H1 (cell line): ENCODE results near the gene IDUA. TPM values are rescaled to one million over a fixed set of nuclear protein-coding genes. Genes with fewer than 3 reads are reported as not detected.

Source experiments
- CTCF ChIA-PET: fragments of 300-600 bp; sonication (Branson Sonifier 250); formaldehyde crosslinking; loops from one replicate; lab custom pipeline; 2021; ENCODE audit not compliant: partially characterized antibody; lab: Charles Lee
- POLR2A ChIA-PET: fragments of 300-600 bp; sonication (Branson Sonifier 250); formaldehyde crosslinking; loops from one replicate; lab custom pipeline; 2021; ENCODE audit warnings: inconsistent platforms; ENCODE audit not compliant: partially characterized antibody; lab: Charles Lee
- DNase-seq, 2 experiments: peaks; one replicate each; pipeline versions ENCODE4 v3.0.0 to v3.0.0-alpha.2; 2010 to 2022; ENCODE audit warnings: low spot score in 2 of 2, low read depth in 1 of 2, mixed read lengths in 1 of 2
- FAIRE-seq: peaks from 2 replicates; lab custom pipeline; 2011; peaks lifted over from hg19 to GRCh38; lab: Jason Lieb, UNC
- H2AFZ ChIP-seq: 2 replicates; pipeline ENCODE4 v1.8.1; 2012; ENCODE audit warnings: low read length, inconsistent platforms
- H2AK5ac ChIP-seq: 2 replicates; pipeline ENCODE4 v1.6.1; 2013; ENCODE audit warnings: low read depth, low read length
- H2BK120ac ChIP-seq: replicated peaks from 2 replicates; pipeline ENCODE3; 2013; ENCODE audit warnings: low read depth, low read length, inconsistent platforms
- H2BK12ac ChIP-seq: 2 replicates; pipeline ENCODE4 v1.6.1; 2013; ENCODE audit warnings: low read depth, low read length
- H2BK15ac ChIP-seq: 2 replicates; pipeline ENCODE4 v1.6.1; 2013; ENCODE audit warnings: low read length
- H2BK20ac ChIP-seq: 2 replicates; pipeline ENCODE4 v1.6.1; 2013; ENCODE audit warnings: low read length
- H2BK5ac ChIP-seq: 2 replicates; pipeline ENCODE4 v1.6.1; 2013; ENCODE audit warnings: low read depth, low read length
- H3K14ac ChIP-seq: 2 replicates; pipeline ENCODE4 v1.6.1; 2013; ENCODE audit warnings: inconsistent platforms; ENCODE audit not compliant: insufficient read length
- H3K18ac ChIP-seq: 2 replicates; pipeline ENCODE4 v1.6.1; 2013; ENCODE audit warnings: low read length; ENCODE audit errors: extremely low read depth
- H3K23ac ChIP-seq: 2 replicates; pipeline ENCODE4 v1.6.1; 2013; ENCODE audit warnings: inconsistent platforms; ENCODE audit not compliant: insufficient read length
- H3K23me2 ChIP-seq: 2 replicates; pipeline ENCODE4 v1.6.1; 2013; ENCODE audit warnings: low read depth, low read length
- H3K27ac ChIP-seq: 2 replicates; pipeline ENCODE4 v1.6.1; 2011; ENCODE audit warnings: low read depth, low read length, inconsistent platforms
- H3K27me3 ChIP-seq, 4 experiments: replicated peaks in 1 of 4; 1 replicate in 1 of 4; 2 replicates in 3 of 4; pipeline versions ENCODE4 v1.6.1 to v1.8.1; 2011 to 2013; ENCODE audit warnings: low read length in 3 of 4, mild to moderate bottlenecking in 3 of 4, inconsistent platforms in 2 of 4, mixed read lengths in 2 of 4, moderate library complexity in 1 of 4; ENCODE audit not compliant: control insufficient read depth in 3 of 4, insufficient read depth in 3 of 4; ENCODE audit errors: extremely low read depth in 1 of 4
- H3K36me3 ChIP-seq, 4 experiments: 2 replicates each; pipeline versions ENCODE4 v1.6.1 to v1.8.1; 2011 to 2013; ENCODE audit warnings: mild to moderate bottlenecking in 4 of 4, low read length in 3 of 4, moderate library complexity in 2 of 4, control low read depth in 1 of 4, inconsistent platforms in 1 of 4; ENCODE audit not compliant: insufficient read depth in 4 of 4, control insufficient read depth in 2 of 4
- H3K4ac ChIP-seq: replicated peaks from 2 replicates; pipeline ENCODE3; 2013; ENCODE audit warnings: low read length, low read depth, mixed read lengths, inconsistent platforms; ENCODE audit not compliant: insufficient read length
- H3K4me1 ChIP-seq, 4 experiments: replicated peaks in 1 of 4; 1 replicate in 1 of 4; 2 replicates in 3 of 4; pipeline versions ENCODE4 v1.6.1 to v1.8.1; 2011 to 2013; ENCODE audit warnings: low read length in 3 of 4, inconsistent platforms in 2 of 4, mixed read lengths in 1 of 4; ENCODE audit not compliant: insufficient read depth in 4 of 4, control insufficient read depth in 3 of 4
- H3K4me2 ChIP-seq, 2 experiments: 2 replicates each; pipeline versions ENCODE4 v1.6.1 to v1.8.1; 2011 to 2013; ENCODE audit warnings: low read depth in 2 of 2, low read length in 2 of 2, control low read depth in 1 of 2, inconsistent platforms in 1 of 2, mild to moderate bottlenecking in 1 of 2; ENCODE audit not compliant: insufficient read depth in 1 of 2
- H3K4me3 ChIP-seq, 4 experiments: fragments of 200-600, 300-600 bp in 1 of 4; sonication (generic), shearing (Covaris generic), sonication (Bioruptor Twin) in 1 of 4; 2 replicates each; pipeline versions ENCODE4 v1.5.1 to v1.8.1; 2011 to 2016; ENCODE audit warnings: low read length in 4 of 4, low read depth in 3 of 4, control low read depth in 2 of 4, inconsistent platforms in 2 of 4, mild to moderate bottlenecking in 2 of 4, mixed read lengths in 1 of 4, moderate library complexity in 1 of 4; ENCODE audit not compliant: insufficient read depth in 2 of 4; ENCODE audit errors: extremely low read depth in 1 of 4
- H3K56ac ChIP-seq: replicated peaks from 2 replicates; pipeline ENCODE3; 2013; ENCODE audit warnings: low read depth, mild to moderate bottlenecking, mixed read lengths, low read length, inconsistent platforms; ENCODE audit not compliant: insufficient read length
- H3K79me1 ChIP-seq: 2 replicates; pipeline ENCODE4 v1.6.1; 2013; ENCODE audit warnings: low read depth, low read length, control low read depth
- H3K79me2 ChIP-seq, 2 experiments: 2 replicates each; pipeline versions ENCODE4 v1.6.1 to v1.8.1; 2012 to 2013; ENCODE audit warnings: low read length in 2 of 2, mild to moderate bottlenecking in 2 of 2, inconsistent platforms in 1 of 2; ENCODE audit not compliant: insufficient read depth in 2 of 2, control insufficient read depth in 1 of 2
- H3K9ac ChIP-seq, 4 experiments: replicated peaks in 1 of 4; 1 replicate in 1 of 4; 2 replicates in 3 of 4; pipeline versions ENCODE4 v1.6.1 to v1.8.1; 2011 to 2013; ENCODE audit warnings: low read depth in 3 of 4, low read length in 3 of 4, control low read depth in 2 of 4, mild to moderate bottlenecking in 2 of 4, moderate library complexity in 2 of 4, inconsistent platforms in 1 of 4; ENCODE audit errors: extremely low read depth in 1 of 4
- H3K9me3 ChIP-seq, 2 experiments: 2 replicates each; pipeline versions ENCODE4 v1.6.1 to v1.8.1; 2012 to 2013; ENCODE audit warnings: mild to moderate bottlenecking in 2 of 2, moderate library complexity in 2 of 2, control low read depth in 1 of 2, inconsistent platforms in 1 of 2, low read depth in 1 of 2, low read length in 1 of 2, mixed read lengths in 1 of 2; ENCODE audit not compliant: insufficient read depth in 2 of 2
- H4K20me1 ChIP-seq, 2 experiments: replicated peaks in 1 of 2; 2 replicates each; pipeline versions ENCODE3 to v1.8.1; 2011 to 2013; ENCODE audit warnings: inconsistent platforms in 2 of 2, low read length in 2 of 2, mild to moderate bottlenecking in 1 of 2; ENCODE audit not compliant: insufficient read depth in 2 of 2, control insufficient read depth in 1 of 2
- H4K5ac ChIP-seq: 2 replicates; pipeline ENCODE4 v1.6.1; 2013; ENCODE audit warnings: low read length, low read depth, mixed read lengths, inconsistent platforms; ENCODE audit not compliant: insufficient read length
- H4K8ac ChIP-seq: 2 replicates; pipeline ENCODE4 v1.8.0; 2013; ENCODE audit warnings: mild to moderate bottlenecking, moderate library complexity, low read length, inconsistent platforms; ENCODE audit not compliant: insufficient read depth; ENCODE audit errors: extremely low read depth
- H4K91ac ChIP-seq: replicated peaks from 2 replicates; pipeline ENCODE3; 2013; ENCODE audit warnings: low read length, mixed read lengths, inconsistent platforms; ENCODE audit not compliant: insufficient read length
- CBX8 ChIP-seq: fragments of 300-800, 300-1000 bp; sonication (generic); IDR thresholded peaks from 2 replicates; pipeline ENCODE4 v1.7.1; 2016; ENCODE audit warnings: low read depth, low read length, borderline replicate concordance
- CREB1 ChIP-seq: IDR thresholded peaks from 2 replicates; pipeline ENCODE4 v1.6.1; 2012; ENCODE audit warnings: inconsistent platforms
- GTF2F1 ChIP-seq: IDR thresholded peaks from 2 replicates; pipeline ENCODE4 v1.6.1; 2012; ENCODE audit warnings: low read depth, low read length, improper control_type of control experiment, borderline replicate concordance
- POLR2A ChIP-seq, 2 experiments: IDR thresholded peaks; 1 replicate in 1 of 2; 2 replicates in 1 of 2; pipeline ENCODE4 v1.6.1; 2011; ENCODE audit warnings: low read depth in 2 of 2, low read length in 2 of 2, mild to moderate bottlenecking in 2 of 2; ENCODE audit errors: control extremely low read depth in 1 of 2
- RBBP5 ChIP-seq: IDR thresholded peaks from 2 replicates; pipeline ENCODE4 v1.7.1; 2012; ENCODE audit warnings: low read depth, mild to moderate bottlenecking, inconsistent platforms, low read length, moderate library complexity, borderline replicate concordance
- SAP30 ChIP-seq: fragments of 300-600 bp; sonication (generic); IDR thresholded peaks from 2 replicates; pipeline ENCODE4 v1.7.1; 2012; ENCODE audit warnings: low read length, moderate library complexity, mild to moderate bottlenecking, inconsistent platforms; ENCODE audit not compliant: insufficient read depth, insufficient replicate concordance
- SIRT6 ChIP-seq: IDR thresholded peaks from one replicate; pipeline ENCODE4 v1.7.1; 2012; ENCODE audit warnings: low read length, inconsistent platforms
- WGBS, 2 experiments: shearing (Covaris generic) in 1 of 2; methylation state at CpG; one replicate each; pipeline versions ENCODE4 v1.1.6 to v1.1.7; 2013 to 2015; ENCODE audit warnings: low lambda C conversion rate in 2 of 2, mixed read lengths in 2 of 2, inconsistent platforms in 1 of 2, low coverage in 1 of 2, missing lambda C conversion rate in 1 of 2; ENCODE audit not compliant: insufficient replicate concordance in 2 of 2, insufficient coverage in 1 of 2, insufficient read length in 1 of 2; ENCODE audit errors: extremely low coverage in 1 of 2, missing lambda C conversion rate in 1 of 2; 5-methylcytosine and 5-hydroxymethylcytosine counted together
- polyA plus RNA-seq, 7 experiments: library from polyadenylated mRNA; depleted of rRNA in 3 of 7; stranded (reverse) in 5 of 7; unstranded in 2 of 7; fragments of >200 nt in 5 of 7; fragments of 200-250 nt in 2 of 7; gene quantifications; 1 replicate in 5 of 7; 2 replicates in 1 of 7; 4 replicates in 1 of 7; pipeline versions ENCODE4 v1.2.1 to v1.2.3, GENCODE V29; 2011 to 2013; ENCODE audit warnings: missing spikeins in 2 of 7, mixed read lengths in 2 of 7
- total RNA-seq: library from RNA; stranded (reverse); fragmentation: NEBNext Ultra II Directional; extraction: Animal tissue kit (Norgen Biotek cat#: 25700); gene quantifications from 2 replicates; pipeline ENCODE4 v1.2.1, GENCODE V29; 2021
- TF ChIP-seq, protein P1 (sequence below): IDR thresholded peaks from 2 replicates; pipeline ENCODE4 v1.6.1; 2011; ENCODE audit warnings: low read depth, mild to moderate bottlenecking, low read length; ENCODE audit not compliant: insufficient read depth

The IDUA gene
- total and polyA plus RNA-seq, 2 of the 8 experiments (the other 6 are each of a cell fraction or from before 2014, with no cell fraction given) = 2.8 to 4.8 TPM

DNA sequence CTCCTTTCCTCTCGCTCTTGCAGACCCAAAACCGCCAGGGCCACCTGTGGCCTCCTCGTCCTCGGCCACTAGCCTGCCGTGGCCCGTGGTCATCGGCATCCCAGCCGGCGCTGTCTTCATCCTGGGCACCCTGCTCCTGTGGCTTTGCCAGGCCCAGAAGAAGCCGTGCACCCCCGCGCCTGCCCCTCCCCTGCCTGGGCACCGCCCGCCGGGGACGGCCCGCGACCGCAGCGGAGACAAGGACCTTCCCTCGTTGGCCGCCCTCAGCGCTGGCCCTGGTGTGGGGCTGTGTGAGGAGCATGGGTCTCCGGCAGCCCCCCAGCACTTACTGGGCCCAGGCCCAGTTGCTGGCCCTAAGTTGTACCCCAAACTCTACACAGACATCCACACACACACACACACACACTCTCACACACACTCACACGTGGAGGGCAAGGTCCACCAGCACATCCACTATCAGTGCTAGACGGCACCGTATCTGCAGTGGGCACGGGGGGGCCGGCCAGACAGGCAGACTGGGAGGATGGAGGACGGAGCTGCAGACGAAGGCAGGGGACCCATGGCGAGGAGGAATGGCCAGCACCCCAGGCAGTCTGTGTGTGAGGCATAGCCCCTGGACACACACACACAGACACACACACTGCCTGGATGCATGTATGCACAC lies 38.2 kb downstream of the IDUA start:
- FAIRE-seq (no peak), DNase-seq (no peak)
- H2BK12ac ChIP-seq = no peak overlapping the region
- no peak overlapping the region for H3K9ac ChIP-seq
- H3K23ac ChIP-seq = no peak overlapping the region
- H3K23me2 ChIP-seq = no peaks in the 10 kb centered on the region; the same call in 1 of the 2 replicates
- no peak overlapping the region for H3K4ac ChIP-seq
- peak overlapping the region; percentile 8; the same call in 1 of the 2 replicates for H2BK15ac ChIP-seq
- H2BK5ac ChIP-seq = no peak overlapping the region
- H4K91ac ChIP-seq = no peak overlapping the region
- 95% methylated on average over 29 of the region's 32 CpGs; no CpG with 5 or more reads in 1 of the 2 experiments for WGBS, 2 experiments
- no peak overlapping the region for H2AK5ac ChIP-seq
- H2BK120ac ChIP-seq = no peak overlapping the region
- H3K56ac ChIP-seq = no peak overlapping the region
- H3K27me3 ChIP-seq = 0 out of 7 replicates have a peak, but pooled peaks cover 0 to 5% (median 0%) of the 10 kb centered on the region in 4 experiments
- no peak overlapping the region for H4K5ac ChIP-seq
- H3K18ac ChIP-seq = no peak overlapping the region
- peaks cover 0 to 9% (median 8%) of the 10 kb centered on the region in 4 experiments; a peak in 5 of 8 replicates for H3K36me3 ChIP-seq
- peaks cover 0 to 16% of the 10 kb centered on the region in 2 experiments for H4K20me1 ChIP-seq
- peaks cover 0 to 7% (median 4%) of the 10 kb centered on the region in 4 experiments; a peak in 4 of 7 replicates for H3K4me1 ChIP-seq
- no peak overlapping the region for H3K14ac ChIP-seq
- H3K27ac ChIP-seq = no peak overlapping the region
- no peak overlapping the region for H3K4me2 ChIP-seq
- H3K79me2 ChIP-seq = no peaks in the 10 kb centered on the region
- H4K8ac ChIP-seq = no peak overlapping the region
- TF ChIP-seq POLR2A (IDR thresholded peaks at IDR 0.05; ENCODE audit: control extremely low read depth in 1 of 2, low read depth in 2 of 2, low read length in 2 of 2) (no peak), CREB1 (no peak), SIRT6 (no peak), GTF2F1 (no peak), SAP30 (no peak), RBBP5 (no peak), CBX8 (no peak)
- TF ChIP-seq, protein P1, sequence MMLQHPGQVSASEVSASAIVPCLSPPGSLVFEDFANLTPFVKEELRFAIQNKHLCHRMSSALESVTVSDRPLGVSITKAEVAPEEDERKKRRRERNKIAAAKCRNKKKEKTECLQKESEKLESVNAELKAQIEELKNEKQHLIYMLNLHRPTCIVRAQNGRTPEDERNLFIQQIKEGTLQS = no peak
- CTCF ChIA-PET = no interaction called here
- no peaks in the 10 kb centered on the region for H3K79me1 ChIP-seq
- POLR2A ChIA-PET = no interaction called here
- H2AFZ ChIP-seq = no peak overlapping the region
- no peak overlapping the region for H2BK20ac ChIP-seq
- no peak overlapping the region for H3K4me3 ChIP-seq
- no peaks in the 10 kb centered on the region for H3K9me3 ChIP-seq
